Measurements from ENCODE around the gene C16orf74.

Gene C16orf74

GRCh38 chr16:85724936-85725335 is 26.0 kb downstream of the C16orf74 start:
- TF ChIP-seq CTCF (IDR thresholded peaks at IDR 0.05; ENCODE audit: borderline replicate concordance, control extremely low read depth, extremely low read depth, insufficient read depth, missing control alignments): no peak
- in situ Hi-C loops (cut with MboI; ENCODE audit: low sequenced_read_pairs, unreplicated experiment): no loop called here
- no peak for DNase-seq (ENCODE audit: low spot score)

- DNase-seq (ENCODE audit: low spot score): no peak
- no peak for TF ChIP-seq CTCF (IDR thresholded peaks at IDR 0.05; ENCODE audit: borderline replicate concordance, control extremely low read depth, extremely low read depth, insufficient read depth, missing control alignments)
- in situ Hi-C loops (cut with MboI; ENCODE audit: low sequenced_read_pairs, unreplicated experiment): no loop called here
Observed at GRCh38 chr16:85724126-85724879, 26.6 kb downstream of the C16orf74 start.

GRCh38 chr16:85722128-85722893 is 28.6 kb downstream of the C16orf74 start:
- no peak for DNase-seq (ENCODE audit: low spot score)
- no peak for TF ChIP-seq CTCF (IDR thresholded peaks at IDR 0.05; ENCODE audit: borderline replicate concordance, control extremely low read depth, extremely low read depth, insufficient read depth, missing control alignments)
- in situ Hi-C loops (cut with MboI; ENCODE audit: low sequenced_read_pairs, unreplicated experiment): no loop called here

- no peak for DNase-seq (ENCODE audit: low spot score)
- TF ChIP-seq CTCF (IDR thresholded peaks at IDR 0.05; ENCODE audit: borderline replicate concordance, control extremely low read depth, extremely low read depth, insufficient read depth, missing control alignments): no peak
- in situ Hi-C loops (cut with MboI; ENCODE audit: low sequenced_read_pairs, unreplicated experiment): no loop called here
Observed at GRCh38 chr16:85720302-85720637, 30.6 kb downstream of the C16orf74 start.

GRCh38 chr16:85719605-85720301 is 31.1 kb downstream of the C16orf74 start:
- in situ Hi-C loops (cut with MboI; ENCODE audit: low sequenced_read_pairs, unreplicated experiment): no loop called here
- no peak for TF ChIP-seq CTCF (IDR thresholded peaks at IDR 0.05; ENCODE audit: borderline replicate concordance, control extremely low read depth, extremely low read depth, insufficient read depth, missing control alignments)
- DNase-seq (ENCODE audit: low spot score): no peak

GRCh38 chr16:85718682-85719081 is 32.2 kb downstream of the C16orf74 start:
- in situ Hi-C loops (cut with MboI; ENCODE audit: low sequenced_read_pairs, unreplicated experiment): no loop called here
- TF ChIP-seq CTCF (IDR thresholded peaks at IDR 0.05; ENCODE audit: borderline replicate concordance, control extremely low read depth, extremely low read depth, insufficient read depth, missing control alignments): peak; percentile 50
- peak; percentile 55 for DNase-seq (ENCODE audit: low spot score)
